ENCODE data around the gene GNA12. TPM values are rescaled to one million over a fixed set of nuclear protein-coding genes. Genes with fewer than 3 reads are reported as not detected.

The GNA12 gene
- total RNA-seq, 2 experiments from 2014 or later, result 16.3 to 17.4 TPM

DNA sequence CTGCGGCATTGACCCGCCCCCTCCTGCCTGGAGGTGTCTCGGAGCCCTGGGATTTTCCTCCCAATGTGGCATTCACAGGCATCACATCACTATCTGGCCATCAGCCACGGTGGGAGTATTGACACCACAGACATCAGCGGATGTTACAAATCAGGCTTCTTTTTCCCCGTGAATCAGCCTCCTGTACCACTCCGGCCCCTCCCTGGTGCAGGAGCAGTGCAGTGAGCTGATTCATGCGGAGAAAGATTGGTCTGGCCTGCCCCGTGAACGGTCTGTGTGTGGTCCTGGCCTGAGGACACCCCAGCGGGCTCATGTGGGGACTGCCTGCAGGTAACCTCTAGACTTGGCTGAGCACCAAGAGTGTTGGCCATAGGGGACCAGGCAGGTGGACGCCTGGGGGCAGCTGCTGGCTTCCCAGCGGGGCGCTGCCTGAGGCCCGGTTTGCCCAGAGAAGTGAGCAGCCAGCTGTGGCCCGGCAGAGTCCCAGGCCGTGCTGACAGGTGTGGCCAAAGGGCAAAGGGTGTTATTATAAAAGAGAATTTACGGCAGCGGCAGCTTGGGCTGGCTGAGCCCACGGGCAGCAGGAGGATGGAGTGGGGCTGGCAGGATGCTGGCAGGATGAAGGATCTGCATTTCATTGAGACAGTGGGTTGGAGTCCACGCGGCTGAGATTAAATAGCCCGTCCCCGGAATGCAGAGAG, 32.1 kb upstream of the GNA12 start:
- Mint-ChIP-seq H3K27ac (no peak overlapping the region), H3K27me3 (no peaks in the 10 kb centered on the region), H3K9me3 (peaks cover 5% of the 10 kb centered on the region), H3K4me3 (no peak overlapping the region), H3K36me3 (ENCODE audit: low read depth) (no peaks in the 10 kb centered on the region), H3K4me1 (peaks cover 48% of the 10 kb centered on the region)
- ChIA-PET CTCF (no interaction called here), POLR2A (no interaction called here)
- DNase-seq, result no peak

DNA sequence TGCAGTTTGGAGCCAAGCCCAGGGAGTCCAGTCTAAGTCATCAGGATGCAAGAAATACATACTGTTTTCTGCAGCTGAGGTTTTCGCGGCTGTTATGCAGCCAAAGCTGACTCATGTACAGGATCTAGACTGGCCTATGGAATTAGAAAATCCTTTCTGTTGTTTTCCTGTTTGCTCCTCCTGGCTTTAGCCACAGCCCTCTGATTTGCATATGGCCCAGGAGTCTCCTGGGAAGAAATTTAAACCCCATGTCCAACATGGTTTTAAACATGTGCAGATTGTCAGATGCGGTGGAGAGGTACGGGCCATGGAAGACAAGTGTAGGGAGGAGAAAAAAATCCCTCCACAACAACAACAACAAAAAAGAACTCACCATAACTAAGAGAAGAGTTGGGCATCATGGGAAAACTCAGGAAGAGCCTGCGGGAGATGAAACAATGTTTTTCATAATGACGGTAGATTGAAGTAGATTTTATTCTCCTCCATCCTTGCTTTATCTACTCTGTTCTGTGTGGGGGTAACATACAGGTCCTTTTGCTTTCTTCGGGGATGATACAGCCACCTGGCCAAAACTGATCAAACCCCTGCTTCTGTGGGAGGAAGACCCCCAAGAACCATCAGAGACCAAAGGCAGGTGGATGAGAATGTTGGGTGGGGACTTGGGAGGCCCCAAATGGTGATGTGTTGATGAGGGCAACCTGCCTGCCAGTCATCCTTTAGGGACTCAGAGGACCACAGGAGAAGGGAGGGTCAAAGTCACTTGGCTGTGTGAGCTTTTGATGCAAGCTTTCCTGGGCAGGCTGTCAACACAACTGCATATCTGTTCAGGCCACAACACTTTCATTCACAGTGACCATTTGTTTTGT, 29.8 kb upstream of the GNA12 start:
- ChIA-PET CTCF (interaction anchor here (1.4 kb wide), 1 partner anchor 10 kb away, joined by 6 read pairs; no protein-coding TSS in a partner anchor), POLR2A (interaction anchor here (0.7 to 1.0 kb wide), 2 partner anchors 20 to 29 kb away, joined by 4 read pairs; no protein-coding TSS in a partner anchor)
- H3K4me3 Mint-ChIP-seq, result no peak overlapping the region
- no peaks in the 10 kb centered on the region for H3K9me3 Mint-ChIP-seq
- H3K27me3 Mint-ChIP-seq, result no peaks in the 10 kb centered on the region
- no peak for DNase-seq
- peaks cover 59% of the 10 kb centered on the region for H3K4me1 Mint-ChIP-seq
- peak overlapping the region; percentile 44 for H3K27ac Mint-ChIP-seq
- H3K36me3 Mint-ChIP-seq (ENCODE audit: low read depth), result no peaks in the 10 kb centered on the region

GRCh38 chr7:2873146-2873545, 29.0 kb upstream of the GNA12 start:
- Mint-ChIP-seq H3K27ac (no peak overlapping the region), H3K9me3 (no peaks in the 10 kb centered on the region), H3K36me3 (ENCODE audit: low read depth) (no peaks in the 10 kb centered on the region), H3K4me1 (peaks cover 52% of the 10 kb centered on the region), H3K4me3 (no peak overlapping the region), H3K27me3 (no peaks in the 10 kb centered on the region)
- no peak for DNase-seq
- ChIA-PET CTCF (no interaction called here), POLR2A (interaction anchor here (0.7 kb wide), 1 partner anchor 28 kb away, joined by 4 read pairs; no protein-coding TSS in a partner anchor)

- Mint-ChIP-seq H3K27me3 (no peaks in the 10 kb centered on the region), H3K27ac (no peak overlapping the region), H3K4me3 (no peak overlapping the region), H3K36me3 (ENCODE audit: low read depth) (no peaks in the 10 kb centered on the region), H3K9me3 (no peaks in the 10 kb centered on the region), H3K4me1 (peaks cover 51% of the 10 kb centered on the region)
- ChIA-PET POLR2A (no interaction called here), CTCF (no interaction called here)
- DNase-seq, result no peak
Measured at GRCh38 chr7:2872296-2872874, 28.3 kb upstream of the GNA12 start.

GRCh38 chr7:2870471-2870931, 26.4 kb upstream of the GNA12 start:
- peak overlapping the region; percentile 32 for H3K4me3 Mint-ChIP-seq
- CTCF ChIA-PET, result no interaction called here
- peak overlapping the region; percentile 66 for H3K27ac Mint-ChIP-seq
- H3K4me1 Mint-ChIP-seq, result peaks cover 51% of the 10 kb centered on the region
- no peaks in the 10 kb centered on the region for H3K36me3 Mint-ChIP-seq (ENCODE audit: low read depth)
- DNase-seq, result peak; percentile 66
- H3K27me3 Mint-ChIP-seq, result peaks cover 2% of the 10 kb centered on the region
- no peaks in the 10 kb centered on the region for H3K9me3 Mint-ChIP-seq
- POLR2A ChIA-PET, result interaction anchor here (0.6 kb wide), 1 partner anchor 222 kb away, joined by 3 read pairs; no protein-coding TSS in a partner anchor

DNA sequence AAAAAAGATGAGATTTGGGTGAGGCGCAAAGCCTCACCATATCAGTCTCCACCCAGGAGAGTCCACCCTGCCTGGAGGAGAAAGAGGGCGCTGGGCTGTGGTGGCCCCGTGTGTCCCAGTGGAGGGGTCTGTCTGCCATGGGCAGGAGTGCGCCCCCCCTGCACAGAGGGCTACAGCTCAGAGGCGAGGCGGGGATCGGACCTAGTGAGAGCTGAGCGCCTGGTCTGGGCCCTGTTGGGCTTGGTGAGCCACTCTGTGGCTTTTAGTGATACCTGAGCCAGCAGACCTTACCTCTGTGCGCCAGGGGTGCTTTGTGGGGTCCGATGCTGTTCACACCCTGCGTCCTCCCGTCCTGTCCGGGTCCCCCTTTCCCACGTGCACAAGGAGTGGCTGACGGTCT, 25.9 kb upstream of the GNA12 start:
- peaks cover 51% of the 10 kb centered on the region for H3K4me1 Mint-ChIP-seq
- ChIA-PET CTCF (no interaction called here), POLR2A (no interaction called here)
- peak overlapping the region; percentile 66 for H3K27ac Mint-ChIP-seq
- no peaks in the 10 kb centered on the region for H3K9me3 Mint-ChIP-seq
- peak overlapping the region; percentile 32 for H3K4me3 Mint-ChIP-seq
- no peak for DNase-seq
- no peaks in the 10 kb centered on the region for H3K36me3 Mint-ChIP-seq (ENCODE audit: low read depth)
- peaks cover 2% of the 10 kb centered on the region for H3K27me3 Mint-ChIP-seq

GRCh38 chr7:2866601-2867000, 22.5 kb upstream of the GNA12 start:
- H3K27ac Mint-ChIP-seq, result no peak overlapping the region

GRCh38 chr7:2864999-2865670, 21.0 kb upstream of the GNA12 start:
- no peak overlapping the region for H3K4me3 Mint-ChIP-seq
- peaks cover 40% of the 10 kb centered on the region for H3K4me1 Mint-ChIP-seq
- H3K36me3 Mint-ChIP-seq (ENCODE audit: low read depth), result no peaks in the 10 kb centered on the region
- POLR2A ChIA-PET, result interaction anchor here (1.2 to 1.4 kb wide), 2 partner anchors 144 to 155 kb away, joined by 3 to 4 read pairs; no protein-coding TSS in a partner anchor
- H3K27ac Mint-ChIP-seq, result peak overlapping the region; percentile 56
- peak; percentile 76 for DNase-seq
- CTCF ChIA-PET, result interaction anchor here (0.6 to 3.2 kb wide), 28 partner anchors 9 to 808 kb away, joined by 3 to 16 read pairs (median 5); partner anchors contain the start of gene SDK1
- H3K27me3 Mint-ChIP-seq, result peaks cover 4% of the 10 kb centered on the region
- no peaks in the 10 kb centered on the region for H3K9me3 Mint-ChIP-seq

More at GRCh38 chr7:2866601-2867000, 22.5 kb upstream of the GNA12 start:
- ChIA-PET CTCF (interaction anchor here (1.2 to 3.2 kb wide), 7 partner anchors 44 to 806 kb away, joined by 3 to 13 read pairs (median 10); partner anchors contain the start of gene SDK1), POLR2A (interaction anchor here (0.9 kb wide), 1 partner anchor 27 kb away, joined by 3 read pairs; no protein-coding TSS in a partner anchor)
- peaks cover 55% of the 10 kb centered on the region for H3K4me1 Mint-ChIP-seq
- no peak overlapping the region for H3K4me3 Mint-ChIP-seq
- peaks cover 4% of the 10 kb centered on the region for H3K27me3 Mint-ChIP-seq
- DNase-seq, result no peak
- no peaks in the 10 kb centered on the region for H3K36me3 Mint-ChIP-seq (ENCODE audit: low read depth)
- H3K9me3 Mint-ChIP-seq, result no peaks in the 10 kb centered on the region

DNA sequence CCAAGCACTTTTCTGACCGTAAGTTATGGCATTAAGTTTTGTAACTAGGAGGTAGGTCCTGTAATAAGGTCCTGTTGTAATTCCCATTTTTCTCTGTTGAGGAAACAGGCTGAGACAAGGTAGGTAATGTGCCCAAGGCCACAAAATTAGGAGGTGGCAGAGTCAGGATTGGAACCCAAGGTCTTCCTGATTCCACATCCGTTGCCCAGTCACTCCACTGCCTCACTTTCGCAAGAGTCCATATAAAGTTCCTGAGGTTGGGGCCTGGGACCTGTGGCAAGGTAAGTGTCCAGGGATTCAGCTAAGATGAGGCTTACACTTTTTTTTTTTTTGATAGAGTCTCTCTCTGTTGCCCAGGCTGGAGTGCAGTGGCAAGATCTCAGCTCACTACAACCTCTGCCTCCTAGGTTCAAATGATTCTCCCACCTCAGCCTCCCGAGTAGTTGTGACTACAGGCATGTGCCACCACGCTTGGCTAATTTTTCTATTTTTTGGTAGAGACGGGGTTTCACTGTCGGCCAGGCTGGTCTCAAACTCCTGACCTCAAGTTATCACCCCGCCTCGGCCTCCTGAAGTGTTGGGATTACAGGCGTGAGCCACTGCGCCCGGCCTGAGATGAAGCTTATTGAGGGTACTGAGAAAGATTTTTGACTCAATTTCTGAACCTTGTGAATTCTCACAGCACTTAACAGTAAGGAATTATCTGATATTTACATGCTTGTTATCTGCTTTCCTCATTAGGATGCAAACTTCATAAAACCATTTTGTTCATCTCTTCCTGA, 20.3 kb upstream of the GNA12 start:
- Mint-ChIP-seq H3K9me3 (no peaks in the 10 kb centered on the region), H3K27ac (peak overlapping the region; percentile 69), H3K36me3 (ENCODE audit: low read depth) (no peaks in the 10 kb centered on the region), H3K4me1 (peaks cover 33% of the 10 kb centered on the region), H3K27me3 (peaks cover 4% of the 10 kb centered on the region), H3K4me3 (peak overlapping the region; percentile 49)
- ChIA-PET POLR2A (interaction anchor here (0.7 to 1.4 kb wide), 4 partner anchors 24 to 154 kb away, joined by 3 to 4 read pairs (median 4); no protein-coding TSS in a partner anchor), CTCF (interaction anchor here (0.6 to 3.2 kb wide), 26 partner anchors 9 to 809 kb away, joined by 3 to 16 read pairs (median 5); partner anchors contain the start of gene SDK1)
- no peak for DNase-seq

GRCh38 chr7:2863461-2864066, 19.5 kb upstream of the GNA12 start:
- peaks cover 4% of the 10 kb centered on the region for H3K27me3 Mint-ChIP-seq
- CTCF ChIA-PET, result interaction anchor here (0.6 to 3.2 kb wide), 10 partner anchors 11 to 810 kb away, joined by 3 to 16 read pairs (median 6); no protein-coding TSS in a partner anchor
- H3K4me3 Mint-ChIP-seq, result peak overlapping the region; percentile 49
- H3K9me3 Mint-ChIP-seq, result no peaks in the 10 kb centered on the region
- POLR2A ChIA-PET, result interaction anchor here (0.7 to 1.4 kb wide), 4 partner anchors 23 to 153 kb away, joined by 3 to 4 read pairs (median 4); no protein-coding TSS in a partner anchor
- peaks cover 29% of the 10 kb centered on the region for H3K4me1 Mint-ChIP-seq
- DNase-seq, result peak; percentile 87
- peak overlapping the region; percentile 69 for H3K27ac Mint-ChIP-seq
- no peaks in the 10 kb centered on the region for H3K36me3 Mint-ChIP-seq (ENCODE audit: low read depth)

GRCh38 chr7:2862831-2863361, 18.8 kb upstream of the GNA12 start:
- POLR2A ChIA-PET, result no interaction called here
- H3K4me1 Mint-ChIP-seq, result peaks cover 29% of the 10 kb centered on the region
- CTCF ChIA-PET, result no interaction called here
- peaks cover 4% of the 10 kb centered on the region for H3K27me3 Mint-ChIP-seq
- no peaks in the 10 kb centered on the region for H3K36me3 Mint-ChIP-seq (ENCODE audit: low read depth)
- H3K9me3 Mint-ChIP-seq, result no peaks in the 10 kb centered on the region
- DNase-seq, result no peak
- H3K4me3 Mint-ChIP-seq, result no peak overlapping the region
- H3K27ac Mint-ChIP-seq, result peak overlapping the region; percentile 69

All from activated CD4-positive, alpha-beta memory T cell treated with anti-CD3 and anti-CD28 coated beads, Interleukin-2, amount 10 ng/mL, durations not matched to agents 7 days and 5 days (primary cell).